IMR-90 (cell line): Measurements from ENCODE around the gene MAPKAP1.
"Not testable (repeated sequence)": the region's sequence is repeated elsewhere in the genome, so short reads cannot be mapped to it uniquely, and the experiment has no call there.

Source experiments
- BHLHE40 ChIP-seq: fragments of 150-350 bp; IDR thresholded peaks from 2 replicates; pipeline ENCODE4 v1.6.1; 2016; ENCODE audit warnings: mild to moderate bottlenecking, low read depth, low read length
- CEBPB ChIP-seq: IDR thresholded peaks from 2 replicates; pipeline ENCODE4 v1.6.1; 2012; ENCODE audit warnings: low read depth, low read length, improper control_type of control experiment
- CHD1 ChIP-seq: IDR thresholded peaks from 2 replicates; pipeline ENCODE4 v1.6.1; 2012; ENCODE audit warnings: low read depth, low read length, improper control_type of control experiment
- MAZ ChIP-seq: IDR thresholded peaks from 2 replicates; pipeline ENCODE4 v1.6.1; 2012; ENCODE audit warnings: low read depth, mild to moderate bottlenecking, low read length, improper control_type of control experiment, moderate library complexity, borderline replicate concordance
- MXI1 ChIP-seq: IDR thresholded peaks from 2 replicates; pipeline ENCODE4 v1.6.1; 2012; ENCODE audit warnings: low read depth, mild to moderate bottlenecking, low read length, moderate library complexity, borderline replicate concordance
- NFE2L2 ChIP-seq: fragments of 150-350 bp; IDR thresholded peaks from 2 replicates; pipeline ENCODE4 v1.6.1; 2016; ENCODE audit warnings: low read depth, mild to moderate bottlenecking, low read length
- POLR2A ChIP-seq: IDR thresholded peaks from 2 replicates; pipeline ENCODE4 v1.6.1; 2012; ENCODE audit warnings: mild to moderate bottlenecking, low read depth, low read length
- RCOR1 ChIP-seq: IDR thresholded peaks from 2 replicates; pipeline ENCODE4 v1.6.1; 2012; ENCODE audit warnings: mild to moderate bottlenecking, low read length, improper control_type of control experiment; ENCODE audit not compliant: insufficient replicate concordance
- RFX5 ChIP-seq: IDR thresholded peaks from 2 replicates; pipeline ENCODE4 v1.8.0; 2012; ENCODE audit warnings: low read depth, mild to moderate bottlenecking, low read length, moderate library complexity
- TF ChIP-seq, protein P1 (sequence below): conservative IDR thresholded peaks from 2 replicates; pipeline ENCODE4 v1.5.1; 2012; ENCODE audit warnings: mild to moderate bottlenecking, low read depth, low read length, improper control_type of control experiment

- TF ChIP-seq, protein P1, sequence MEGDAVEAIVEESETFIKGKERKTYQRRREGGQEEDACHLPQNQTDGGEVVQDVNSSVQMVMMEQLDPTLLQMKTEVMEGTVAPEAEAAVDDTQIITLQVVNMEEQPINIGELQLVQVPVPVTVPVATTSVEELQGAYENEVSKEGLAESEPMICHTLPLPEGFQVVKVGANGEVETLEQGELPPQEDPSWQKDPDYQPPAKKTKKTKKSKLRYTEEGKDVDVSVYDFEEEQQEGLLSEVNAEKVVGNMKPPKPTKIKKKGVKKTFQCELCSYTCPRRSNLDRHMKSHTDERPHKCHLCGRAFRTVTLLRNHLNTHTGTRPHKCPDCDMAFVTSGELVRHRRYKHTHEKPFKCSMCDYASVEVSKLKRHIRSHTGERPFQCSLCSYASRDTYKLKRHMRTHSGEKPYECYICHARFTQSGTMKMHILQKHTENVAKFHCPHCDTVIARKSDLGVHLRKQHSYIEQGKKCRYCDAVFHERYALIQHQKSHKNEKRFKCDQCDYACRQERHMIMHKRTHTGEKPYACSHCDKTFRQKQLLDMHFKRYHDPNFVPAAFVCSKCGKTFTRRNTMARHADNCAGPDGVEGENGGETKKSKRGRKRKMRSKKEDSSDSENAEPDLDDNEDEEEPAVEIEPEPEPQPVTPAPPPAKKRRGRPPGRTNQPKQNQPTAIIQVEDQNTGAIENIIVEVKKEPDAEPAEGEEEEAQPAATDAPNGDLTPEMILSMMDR = not testable (repeated sequence)
- TF ChIP-seq RCOR1, CEBPB, POLR2A, MAZ, MXI1, CHD1, NFE2L2, BHLHE40, RFX5: not testable (repeated sequence)
Observed at GRCh38 chr9:125566051-125566450, 141.0 kb downstream of the MAPKAP1 start.
